Measurements from ENCODE around the gene TRA2B.

TRA2B gene

DNA sequence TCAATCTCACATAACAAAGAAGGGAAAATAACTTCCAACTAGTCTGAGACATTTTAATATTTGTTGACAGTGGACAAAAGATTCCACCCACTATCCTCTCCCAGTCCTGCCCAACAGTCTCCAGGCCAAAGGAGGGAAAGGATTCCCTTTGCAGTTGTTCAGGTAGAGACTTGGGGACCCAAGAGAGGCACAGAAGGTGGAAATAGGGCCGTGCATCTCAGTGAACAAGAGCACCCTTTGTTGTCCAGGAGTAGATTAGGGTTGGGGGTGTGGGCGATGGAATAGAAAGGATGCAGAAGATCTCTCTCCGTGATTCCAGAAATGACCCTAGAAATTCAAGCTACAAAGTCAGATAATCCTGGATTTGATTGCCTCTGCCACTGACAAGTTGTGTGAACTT lies 44.8 kb upstream of the TRA2B start:
- no peaks in the 10 kb centered on the region for H3K27me3 ChIP-seq (ENCODE audit: insufficient read depth, poor library complexity, severe bottlenecking)
- H3K4me1 ChIP-seq (ENCODE audit: insufficient read depth, poor library complexity, severe bottlenecking): no peaks in the 10 kb centered on the region
- H3K9me3 ChIP-seq (ENCODE audit: severe bottlenecking): no peaks in the 10 kb centered on the region
- H3K36me3 ChIP-seq (ENCODE audit: low read depth): no peaks in the 10 kb centered on the region
- TF ChIP-seq, protein P1, sequence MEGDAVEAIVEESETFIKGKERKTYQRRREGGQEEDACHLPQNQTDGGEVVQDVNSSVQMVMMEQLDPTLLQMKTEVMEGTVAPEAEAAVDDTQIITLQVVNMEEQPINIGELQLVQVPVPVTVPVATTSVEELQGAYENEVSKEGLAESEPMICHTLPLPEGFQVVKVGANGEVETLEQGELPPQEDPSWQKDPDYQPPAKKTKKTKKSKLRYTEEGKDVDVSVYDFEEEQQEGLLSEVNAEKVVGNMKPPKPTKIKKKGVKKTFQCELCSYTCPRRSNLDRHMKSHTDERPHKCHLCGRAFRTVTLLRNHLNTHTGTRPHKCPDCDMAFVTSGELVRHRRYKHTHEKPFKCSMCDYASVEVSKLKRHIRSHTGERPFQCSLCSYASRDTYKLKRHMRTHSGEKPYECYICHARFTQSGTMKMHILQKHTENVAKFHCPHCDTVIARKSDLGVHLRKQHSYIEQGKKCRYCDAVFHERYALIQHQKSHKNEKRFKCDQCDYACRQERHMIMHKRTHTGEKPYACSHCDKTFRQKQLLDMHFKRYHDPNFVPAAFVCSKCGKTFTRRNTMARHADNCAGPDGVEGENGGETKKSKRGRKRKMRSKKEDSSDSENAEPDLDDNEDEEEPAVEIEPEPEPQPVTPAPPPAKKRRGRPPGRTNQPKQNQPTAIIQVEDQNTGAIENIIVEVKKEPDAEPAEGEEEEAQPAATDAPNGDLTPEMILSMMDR (IDR thresholded peaks at IDR 0.05; ENCODE audit: poor library complexity, severe bottlenecking): no peak
- no peak for ATAC-seq (ENCODE audit: low read depth)
- no peak overlapping the region for H3K27ac ChIP-seq (ENCODE audit: poor library complexity, severe bottlenecking)
- no peak overlapping the region for H3K4me3 ChIP-seq (ENCODE audit: severe bottlenecking)
- DNase-seq (ENCODE audit: low spot score): no peak

DNA sequence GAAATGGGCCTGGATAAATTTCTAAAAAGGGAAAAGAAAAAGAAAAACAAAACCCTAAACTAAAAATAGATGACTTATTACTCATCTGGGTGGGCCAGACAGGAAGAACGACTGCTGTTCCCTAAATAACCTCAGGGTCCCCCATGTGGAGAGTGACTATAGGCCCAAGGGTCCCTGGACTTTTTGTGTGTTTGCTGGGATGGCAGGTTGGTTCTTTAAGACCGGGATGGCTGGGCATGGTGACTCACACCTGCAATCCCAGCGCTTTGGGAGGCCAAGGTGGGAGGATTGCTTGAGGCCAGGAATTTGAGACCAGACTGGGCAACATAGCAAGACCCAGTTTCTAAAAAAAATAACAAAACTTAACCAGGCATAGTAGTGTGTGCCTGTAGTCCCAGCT lies 43.8 kb upstream of the TRA2B start:
- Histone ChIP-seq H3K4me1 (ENCODE audit: insufficient read depth, poor library complexity, severe bottlenecking) (no peaks in the 10 kb centered on the region), H3K36me3 (ENCODE audit: low read depth) (no peaks in the 10 kb centered on the region), H3K4me3 (ENCODE audit: severe bottlenecking) (no peak overlapping the region), H3K9me3 (ENCODE audit: severe bottlenecking) (no peaks in the 10 kb centered on the region), H3K27ac (ENCODE audit: poor library complexity, severe bottlenecking) (no peak overlapping the region), H3K27me3 (ENCODE audit: insufficient read depth, poor library complexity, severe bottlenecking) (no peaks in the 10 kb centered on the region)
- DNase-seq (ENCODE audit: low spot score) (no peak), ATAC-seq (ENCODE audit: low read depth) (no peak)
- TF ChIP-seq, protein P1 (IDR thresholded peaks at IDR 0.05; ENCODE audit: poor library complexity, severe bottlenecking): no peak

DNA sequence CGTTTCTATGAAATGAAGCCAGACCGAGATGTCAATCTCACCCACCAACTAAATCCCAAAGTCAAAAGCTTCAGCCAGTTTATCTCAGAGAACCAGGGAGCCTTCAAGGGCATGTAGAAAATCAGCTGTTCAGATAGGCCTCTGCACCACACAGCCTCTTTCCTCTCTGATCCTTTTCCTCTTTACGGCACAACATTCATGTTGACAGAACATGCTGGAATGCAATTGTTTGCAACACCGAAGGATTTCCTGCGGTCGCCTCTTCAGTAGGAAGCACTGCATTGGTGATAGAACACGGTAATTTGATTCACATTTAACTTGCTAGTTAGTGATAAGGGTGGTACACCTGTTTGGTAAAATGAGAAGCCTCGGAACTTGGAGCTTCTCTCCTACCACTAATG lies 41.9 kb upstream of the TRA2B start:
- H3K4me3 ChIP-seq (ENCODE audit: severe bottlenecking): no peak overlapping the region
- no peaks in the 10 kb centered on the region for H3K9me3 ChIP-seq (ENCODE audit: severe bottlenecking)
- H3K4me1 ChIP-seq (ENCODE audit: insufficient read depth, poor library complexity, severe bottlenecking): no peaks in the 10 kb centered on the region
- no peaks in the 10 kb centered on the region for H3K27me3 ChIP-seq (ENCODE audit: insufficient read depth, poor library complexity, severe bottlenecking)
- TF ChIP-seq, protein P1 (IDR thresholded peaks at IDR 0.05; ENCODE audit: poor library complexity, severe bottlenecking): no peak
- DNase-seq (ENCODE audit: low spot score) (no peak), ATAC-seq (ENCODE audit: low read depth) (peak; percentile 57)
- H3K27ac ChIP-seq (ENCODE audit: poor library complexity, severe bottlenecking): no peak overlapping the region
- H3K36me3 ChIP-seq (ENCODE audit: low read depth): no peaks in the 10 kb centered on the region

DNA sequence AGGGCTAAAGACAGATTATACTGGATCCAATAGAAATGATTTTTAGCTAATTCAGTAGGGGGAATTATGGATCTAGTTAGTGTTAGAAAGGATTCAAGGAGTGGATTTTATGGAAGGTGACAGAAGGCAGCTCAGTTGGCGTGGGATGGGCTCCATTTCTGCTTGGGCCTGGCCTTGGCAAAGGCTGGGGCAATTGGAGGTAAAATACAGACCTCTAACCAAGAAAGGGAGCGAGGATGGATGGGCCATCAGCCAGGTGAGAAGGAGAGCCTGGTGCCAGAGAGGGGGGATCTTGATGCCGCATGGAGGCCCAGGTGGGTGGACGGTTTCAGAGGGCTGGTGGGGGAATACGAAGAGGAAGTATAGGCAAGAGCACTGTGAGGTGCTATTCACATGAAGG lies 40.7 kb upstream of the TRA2B start:
- no peak overlapping the region for H3K4me3 ChIP-seq (ENCODE audit: severe bottlenecking)
- no peaks in the 10 kb centered on the region for H3K27me3 ChIP-seq (ENCODE audit: insufficient read depth, poor library complexity, severe bottlenecking)
- TF ChIP-seq, protein P1 (IDR thresholded peaks at IDR 0.05; ENCODE audit: poor library complexity, severe bottlenecking): no peak
- no peak for ATAC-seq (ENCODE audit: low read depth)
- no peaks in the 10 kb centered on the region for H3K4me1 ChIP-seq (ENCODE audit: insufficient read depth, poor library complexity, severe bottlenecking)
- no peaks in the 10 kb centered on the region for H3K36me3 ChIP-seq (ENCODE audit: low read depth)
- H3K9me3 ChIP-seq (ENCODE audit: severe bottlenecking): no peaks in the 10 kb centered on the region
- no peak overlapping the region for H3K27ac ChIP-seq (ENCODE audit: poor library complexity, severe bottlenecking)
- no peak for DNase-seq (ENCODE audit: low spot score)

DNA sequence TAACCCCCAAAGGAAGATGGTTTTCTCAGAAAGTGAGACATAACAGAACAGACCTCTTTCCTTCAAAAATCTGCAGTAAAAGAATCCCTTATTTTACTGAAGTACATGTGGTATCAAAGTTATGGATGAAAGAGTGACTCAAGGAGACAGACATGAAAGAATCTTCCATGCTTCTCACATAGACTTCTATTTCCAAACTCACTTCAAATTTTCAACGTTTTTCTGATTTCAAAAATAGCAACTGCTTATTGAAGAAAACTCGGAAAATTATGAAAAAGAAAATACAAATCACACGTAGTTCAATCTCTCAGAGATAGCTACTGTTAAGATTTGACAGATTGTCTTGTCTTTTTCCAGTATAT lies 39.8 kb upstream of the TRA2B start:
- ATAC-seq (ENCODE audit: low read depth) (no peak), DNase-seq (ENCODE audit: low spot score) (no peak)
- no peak overlapping the region for H3K4me3 ChIP-seq (ENCODE audit: severe bottlenecking)
- H3K27me3 ChIP-seq (ENCODE audit: insufficient read depth, poor library complexity, severe bottlenecking): no peaks in the 10 kb centered on the region
- no peak overlapping the region for H3K27ac ChIP-seq (ENCODE audit: poor library complexity, severe bottlenecking)
- H3K36me3 ChIP-seq (ENCODE audit: low read depth): no peaks in the 10 kb centered on the region
- no peaks in the 10 kb centered on the region for H3K4me1 ChIP-seq (ENCODE audit: insufficient read depth, poor library complexity, severe bottlenecking)
- TF ChIP-seq, protein P1 (IDR thresholded peaks at IDR 0.05; ENCODE audit: poor library complexity, severe bottlenecking): peak; percentile 70
- no peaks in the 10 kb centered on the region for H3K9me3 ChIP-seq (ENCODE audit: severe bottlenecking)
